HAP-1 (cell line): ENCODE results near the gene TXNIP.
"Not testable (repeated sequence)": the region's sequence is repeated elsewhere in the genome, so short reads cannot be mapped to it uniquely, and the experiment has no call there.

ENCODE experiments used
- DNase-seq, 2 experiments: peaks; one replicate each; pipeline ENCODE4 v3.0.0-alpha.2; 2016 to 2020; ENCODE audit warnings: low spot score in 2 of 2
- H3K27me3 ChIP-seq: fragments of 250-450 bp; sonication (Bioruptor Pico); 2 replicates; pipeline ENCODE4 v1.5.1; 2020; ENCODE audit warnings: low read depth, mild to moderate bottlenecking, moderate library complexity
- H3K36me3 ChIP-seq: fragments of 250-450 bp; sonication (Bioruptor Pico); replicated peaks from 2 replicates; pipeline ENCODE4 v1.5.1; 2020; ENCODE audit warnings: mild to moderate bottlenecking
- H3K4me1 ChIP-seq: fragments of 250-450 bp; sonication (Bioruptor Pico); 2 replicates; pipeline ENCODE4 v1.5.1; 2020; ENCODE audit warnings: mild to moderate bottlenecking
- H3K4me3 ChIP-seq: fragments of 250-450 bp; sonication (Bioruptor Pico); 2 replicates; pipeline ENCODE4 v1.5.1; 2020; ENCODE audit warnings: mild to moderate bottlenecking, moderate library complexity
- H3K9me3 ChIP-seq: fragments of 250-450 bp; sonication (Bioruptor Pico); 2 replicates; pipeline ENCODE4 v1.5.1; 2020; ENCODE audit warnings: mild to moderate bottlenecking, moderate library complexity
- in situ Hi-C: fragments of 300-500 bp; cut with MboI; formaldehyde crosslinking; loops from 3 replicates; pipeline ENCODE4 v1.14.3; 2020; ENCODE audit warnings: low sequenced_read_pairs, inconsistent platforms, mixed read lengths

The TXNIP gene

GRCh38 chr1:145996433-145997015 lies at the start of gene TXNIP:
Gene TXNIP (minus strand): TSS chr1:145996579. CDS start chr1:145996266, 313 bp downstream.
- H3K4me3 ChIP-seq = peak within 1 kb of the TSS; percentile 50
- no peaks in the 10 kb centered on the region for H3K9me3 ChIP-seq
- DNase-seq = peak; percentile 91 to 98
- H3K27me3 ChIP-seq = no peaks in the 10 kb centered on the region
- in situ Hi-C loops = no loop called here
- peaks cover 26% of the 10 kb centered on the region for H3K36me3 ChIP-seq
- H3K4me1 ChIP-seq = peaks cover 12% of the 10 kb centered on the region

- DNase-seq = no peak
- in situ Hi-C loops = no loop called here
These were observed 43.4 kb upstream of the TXNIP start for GRCh38 chr1:146039844-146040194.

GRCh38 chr1:146036965-146037646 lies 40.7 kb upstream of the TXNIP start:
- Histone ChIP-seq H3K4me3 (peak overlapping the region; percentile 55), H3K9me3 (no peaks in the 10 kb centered on the region), H3K27me3 (no peaks in the 10 kb centered on the region), H3K36me3 (no peaks in the 10 kb centered on the region), H3K4me1 (peaks cover 6% of the 10 kb centered on the region)
- in situ Hi-C loops = no loop called here
- DNase-seq = peak; percentile 88 to 91

More at GRCh38 chr1:146039844-146040194, 43.4 kb upstream of the TXNIP start:
- no peak overlapping the region; the same call in 1 of the 2 replicates for H3K4me3 ChIP-seq
- peaks cover 3% of the 10 kb centered on the region for H3K4me1 ChIP-seq
- H3K9me3 ChIP-seq = no peaks in the 10 kb centered on the region
- H3K27me3 ChIP-seq = no peaks in the 10 kb centered on the region
- H3K36me3 ChIP-seq = no peaks in the 10 kb centered on the region

- Histone ChIP-seq H3K27me3 (no peaks in the 10 kb centered on the region), H3K4me1 (peaks cover 6% of the 10 kb centered on the region), H3K4me3 (peak overlapping the region; percentile 55), H3K36me3 (no peaks in the 10 kb centered on the region), H3K9me3 (no peaks in the 10 kb centered on the region)
- in situ Hi-C loops = no loop called here
- DNase-seq = peak in 1 of 2 experiments; percentile 57
These were observed 40.0 kb upstream of the TXNIP start for GRCh38 chr1:146036241-146036964.

GRCh38 chr1:146035048-146035423 lies 38.7 kb upstream of the TXNIP start:
- Histone ChIP-seq H3K4me1 (peaks cover 6% of the 10 kb centered on the region), H3K9me3 (no peaks in the 10 kb centered on the region), H3K36me3 (no peaks in the 10 kb centered on the region), H3K27me3 (no peaks in the 10 kb centered on the region), H3K4me3 (peak overlapping the region; percentile 55)
- DNase-seq = peak; percentile 28 to 52
- in situ Hi-C loops = no loop called here

GRCh38 chr1:146032631-146033219 lies 36.3 kb upstream of the TXNIP start:
- H3K27me3 ChIP-seq = no peaks in the 10 kb centered on the region
- in situ Hi-C loops = no loop called here
- H3K4me1 ChIP-seq = peaks cover 6% of the 10 kb centered on the region
- no peaks in the 10 kb centered on the region for H3K36me3 ChIP-seq
- no peak overlapping the region for H3K4me3 ChIP-seq
- DNase-seq = peak; percentile 25 to 57
- H3K9me3 ChIP-seq = no peaks in the 10 kb centered on the region

GRCh38 chr1:146031476-146031875 lies 35.1 kb upstream of the TXNIP start:
- H3K27me3 ChIP-seq = no peaks in the 10 kb centered on the region
- in situ Hi-C loops = no loop called here
- H3K4me3 ChIP-seq = no peak overlapping the region

GRCh38 chr1:146029117-146029516 lies 32.7 kb upstream of the TXNIP start:
- DNase-seq = no peak
- in situ Hi-C loops = no loop called here
- H3K4me3 ChIP-seq = no peak overlapping the region
- peaks cover 5% of the 10 kb centered on the region; the same call in 1 of the 2 replicates for H3K4me1 ChIP-seq
- no peaks in the 10 kb centered on the region for H3K36me3 ChIP-seq
- H3K9me3 ChIP-seq = no peaks in the 10 kb centered on the region
- H3K27me3 ChIP-seq = peaks cover 7% of the 10 kb centered on the region

More at GRCh38 chr1:146031476-146031875, 35.1 kb upstream of the TXNIP start:
- Histone ChIP-seq H3K4me1 (peaks cover 6% of the 10 kb centered on the region), H3K36me3 (no peaks in the 10 kb centered on the region), H3K9me3 (no peaks in the 10 kb centered on the region)
- DNase-seq = no peak

- H3K36me3 ChIP-seq, DNase-seq, H3K9me3 ChIP-seq, in situ Hi-C loops, H3K4me3 ChIP-seq, H3K4me1 ChIP-seq: not testable (repeated sequence)
- H3K27me3 ChIP-seq = peaks cover 14% of the 10 kb centered on the region
These were observed 30.3 kb upstream of the TXNIP start for GRCh38 chr1:146026650-146027049.

- in situ Hi-C loops, H3K4me3 ChIP-seq, H3K36me3 ChIP-seq, H3K4me1 ChIP-seq, H3K9me3 ChIP-seq, DNase-seq: not testable (repeated sequence)
- H3K27me3 ChIP-seq = peaks cover 14% of the 10 kb centered on the region
These were observed 29.6 kb upstream of the TXNIP start for GRCh38 chr1:146025787-146026495.

- Histone ChIP-seq H3K9me3 (no peaks in the 10 kb centered on the region), H3K27me3 (peaks cover 28% of the 10 kb centered on the region), H3K4me1 (peaks cover 14% of the 10 kb centered on the region), H3K36me3 (no peaks in the 10 kb centered on the region), H3K4me3 (no peak overlapping the region)
- in situ Hi-C loops = no loop called here
- DNase-seq = no peak
These were observed 26.2 kb upstream of the TXNIP start for GRCh38 chr1:146022403-146023127.

- Histone ChIP-seq H3K27me3 (peaks cover 35% of the 10 kb centered on the region), H3K4me1 (peaks cover 14% of the 10 kb centered on the region), H3K36me3 (no peaks in the 10 kb centered on the region), H3K4me3 (no peak within 1 kb of the TSS), H3K9me3 (no peaks in the 10 kb centered on the region)
- in situ Hi-C loops = no loop called here
- no peak for DNase-seq
These were observed 25.4 kb upstream of the TXNIP start, which contains the start of gene HJV for GRCh38 chr1:146021622-146022402. Gene HJV (minus strand): TSS chr1:146021735. CDS start chr1:146020231, 1,504 bp downstream.
